Transverse colon (tissue), 4 donors: Measurements from ENCODE around the gene PPP2R2C. TPM values are rescaled to one million over a fixed set of nuclear protein-coding genes. Genes with fewer than 3 reads are reported as not detected.

Experiments
- DNase-seq: peaks from one replicate; pipeline ENCODE4 v3.0.0-alpha.2; 2019
- H3K27ac ChIP-seq, 4 donors: fragments of 200-600 bp; sonication (generic); 2 replicates each; pipeline ENCODE4 v1.5.1; 2016 to 2018; ENCODE audit warnings: inconsistent platforms in 4 of 4
- H3K27me3 ChIP-seq: fragments of 200-600 bp; sonication (generic); 2 replicates; pipeline ENCODE4 v1.5.1; 2017; ENCODE audit warnings: inconsistent platforms
- H3K36me3 ChIP-seq, 4 donors: fragments of 200-600 bp; sonication (generic); 2 replicates each; pipeline ENCODE4 v1.5.1; 2017 to 2019; ENCODE audit warnings: inconsistent platforms in 4 of 4
- H3K4me1 ChIP-seq, 4 donors: fragments of 200-600 bp; sonication (generic); 2 replicates each; pipeline ENCODE4 v1.5.1; 2017 to 2020; ENCODE audit warnings: inconsistent platforms in 4 of 4
- H3K4me3 ChIP-seq, 4 donors: fragments of 200-600 bp; sonication (generic); 1 replicate in 1 of 4; 2 replicates in 3 of 4; pipeline versions ENCODE4 v1.5.1 to v1.6.1; 2017 to 2019; ENCODE audit warnings: inconsistent platforms in 4 of 4
- H3K9me3 ChIP-seq, 2 donors: fragments of 200-600 bp; sonication (generic); 2 replicates each; pipeline ENCODE4 v1.5.1; 2017 to 2019; ENCODE audit warnings: inconsistent platforms in 2 of 2
- CTCF ChIP-seq, 5 experiments: fragments of 200-600 bp in 3 of 5; fragments of 450-650 bp in 2 of 5; sonication (generic) in 3 of 5; IDR thresholded peaks; 1 replicate in 2 of 5; 2 replicates in 3 of 5; pipeline ENCODE4 v1.5.1; 2016 to 2017; ENCODE audit warnings: antibody characterized with exemption in 5 of 5, inconsistent platforms in 3 of 5, mild to moderate bottlenecking in 2 of 5, moderate library complexity in 1 of 5
- EP300 ChIP-seq: sonication (generic); formaldehyde crosslinking; IDR thresholded peaks from one replicate; pipeline ENCODE4 v1.6.1; 2017; ENCODE audit warnings: antibody characterized with exemption, low read depth
- POLR2A ChIP-seq: fragments of 450-650 bp; IDR thresholded peaks from one replicate; pipeline ENCODE4 v1.6.1; 2016; ENCODE audit warnings: antibody characterized with exemption, mild to moderate bottlenecking, moderate library complexity
- POLR2AphosphoS5 ChIP-seq, 3 donors: sonication (generic); formaldehyde crosslinking; IDR thresholded peaks; one replicate each; pipeline ENCODE4 v1.6.1; 2016; ENCODE audit warnings: antibody characterized with exemption in 3 of 3
- WGBS, 2 donors: methylation state at CpG; one replicate each; pipeline ENCODE4 v1.1.5; 2018; ENCODE audit warnings: low coverage in 1 of 2; 5-methylcytosine and 5-hydroxymethylcytosine counted together
- in situ Hi-C, 4 donors: fragments of 200-750 bp; cut with MboI; loops; one replicate each; pipeline versions ENCODE4 v1.15.0 to v1.15.1; 2017; ENCODE audit warnings: low sequenced_read_pairs in 3 of 4, low pct_ligation_motif_present in 1 of 4, low pct_unique_long_range_greater_than_20kb in 1 of 4
- intact Hi-C: fragments of 100-400 bp; cut with DNase I; formaldehyde crosslinking; loops from one replicate; pipeline ENCODE4 v1.15.1; 2023; ENCODE audit warnings: low total_unique reads
- total RNA-seq, 4 donors: library from RNA; depleted of rRNA; stranded (reverse); fragments of >200 nt; gene quantifications; one replicate each; pipeline ENCODE4 v1.1.0, GENCODE V29; 2016

The PPP2R2C gene
- total RNA-seq, 4 donors from 2014 or later, result 0.27 to 8.8 (median 1.7) TPM

GRCh38 chr4:6425336-6425735, 47.1 kb downstream of the PPP2R2C start:
- Histone ChIP-seq H3K4me3 (no peak overlapping the region), H3K27me3 (no peaks in the 10 kb centered on the region), H3K4me1 (no peaks in the 10 kb centered on the region), H3K36me3 (no peaks in the 10 kb centered on the region), H3K9me3 (no peaks in the 10 kb centered on the region), H3K27ac (no peak overlapping the region)
- in situ Hi-C loops, result no loop called here
- DNase-seq, result no peak
- WGBS, 2 donors, result 29% methylated on average over 5 of the region's 5 CpGs; no CpG with 5 or more reads in 1 of the 2 donors
- TF ChIP-seq CTCF (IDR thresholded peaks at IDR 0.05) (no peak), POLR2AphosphoS5 (IDR thresholded peaks at IDR 0.05) (no peak), POLR2A (no peak), EP300 (no peak)
- intact Hi-C loops, result no loop called here

- 56 to 74% methylated on average over 6 to 8 of the region's 9 CpGs for WGBS, 2 donors
- intact Hi-C loops (no loop called here), in situ Hi-C loops (no loop called here)
- no peaks in the 10 kb centered on the region for H3K36me3 ChIP-seq
- H3K4me3 ChIP-seq, result no peak overlapping the region
- no peak overlapping the region for H3K27ac ChIP-seq
- TF ChIP-seq CTCF (IDR thresholded peaks at IDR 0.05) (no peak), POLR2AphosphoS5 (IDR thresholded peaks at IDR 0.05) (no peak), EP300 (no peak), POLR2A (no peak)
- no peaks in the 10 kb centered on the region for H3K27me3 ChIP-seq
- no peak for DNase-seq
- H3K9me3 ChIP-seq, result no peaks in the 10 kb centered on the region
- no peaks in the 10 kb centered on the region for H3K4me1 ChIP-seq
Measured at GRCh38 chr4:6424425-6424824, 48.0 kb downstream of the PPP2R2C start.

- no peak for DNase-seq
- H3K27ac ChIP-seq, result no peak overlapping the region
- no peaks in the 10 kb centered on the region for H3K9me3 ChIP-seq
- H3K36me3 ChIP-seq, result no peaks in the 10 kb centered on the region
- 50 to 60% methylated on average over 1 to 2 of the region's 2 CpGs for WGBS, 2 donors
- intact Hi-C loops (no loop called here), in situ Hi-C loops (no loop called here)
- TF ChIP-seq EP300 (no peak), CTCF (IDR thresholded peaks at IDR 0.05) (no peak), POLR2AphosphoS5 (IDR thresholded peaks at IDR 0.05) (no peak), POLR2A (no peak)
- no peaks in the 10 kb centered on the region for H3K4me1 ChIP-seq
- H3K4me3 ChIP-seq, result no peak overlapping the region
- no peaks in the 10 kb centered on the region for H3K27me3 ChIP-seq
Measured at GRCh38 chr4:6423575-6423974, 48.8 kb downstream of the PPP2R2C start.

GRCh38 chr4:6422866-6423265, 49.5 kb downstream of the PPP2R2C start:
- no peaks in the 10 kb centered on the region for H3K27me3 ChIP-seq
- H3K4me1 ChIP-seq, result no peaks in the 10 kb centered on the region
- H3K9me3 ChIP-seq, result no peaks in the 10 kb centered on the region
- in situ Hi-C loops (no loop called here), intact Hi-C loops (no loop called here)
- H3K36me3 ChIP-seq, result no peaks in the 10 kb centered on the region
- TF ChIP-seq CTCF (IDR thresholded peaks at IDR 0.05) (no peak), EP300 (no peak), POLR2A (no peak), POLR2AphosphoS5 (IDR thresholded peaks at IDR 0.05) (no peak)
- WGBS, 2 donors, result 95 to 96% methylated on average over 3 of the region's 3 CpGs
- DNase-seq, result no peak
- H3K4me3 ChIP-seq, result no peak overlapping the region
- no peak overlapping the region for H3K27ac ChIP-seq
